ENCODE results near the gene SLC10A1. TPM values are rescaled to one million over a fixed set of nuclear protein-coding genes. Genes with fewer than 3 reads are reported as not detected.

SLC10A1 gene
- total RNA-seq, 4 donors from 2014 or later = not detected

GRCh38 chr14:69841656-69842055, 44.6 kb upstream of the SLC10A1 start:
- Histone ChIP-seq H3K36me3 (no peaks in the 10 kb centered on the region), H3K4me3 (no peak overlapping the region), H3K9me3 (no peaks in the 10 kb centered on the region), H3K27me3 (no peaks in the 10 kb centered on the region), H3K27ac (no peak overlapping the region), H3K4me1 (no peaks in the 10 kb centered on the region)
- intact Hi-C loops (cut with DNase I; ENCODE audit: low total_unique reads) = no loop called here
- TF ChIP-seq CTCF (IDR thresholded peaks at IDR 0.05) = no peak
- TF ChIP-seq POLR2A (IDR thresholded peaks at IDR 0.05) = no peak
- DNase-seq = no peak

GRCh38 chr14:69839661-69840060, 42.6 kb upstream of the SLC10A1 start:
- Histone ChIP-seq H3K4me3 (no peak overlapping the region), H3K27me3 (no peaks in the 10 kb centered on the region), H3K9me3 (no peaks in the 10 kb centered on the region), H3K4me1 (no peaks in the 10 kb centered on the region), H3K36me3 (no peaks in the 10 kb centered on the region), H3K27ac (no peak overlapping the region)
- DNase-seq = no peak
- intact Hi-C loops (cut with DNase I; ENCODE audit: low total_unique reads) = no loop called here
- TF ChIP-seq POLR2A (IDR thresholded peaks at IDR 0.05) (no peak), CTCF (IDR thresholded peaks at IDR 0.05) (no peak)

GRCh38 chr14:69838881-69839416, 41.9 kb upstream of the SLC10A1 start:
- H3K36me3 ChIP-seq = no peaks in the 10 kb centered on the region
- DNase-seq = no peak
- TF ChIP-seq CTCF (IDR thresholded peaks at IDR 0.05) (no peak), POLR2A (IDR thresholded peaks at IDR 0.05) (no peak)
- intact Hi-C loops (cut with DNase I; ENCODE audit: low total_unique reads) = no loop called here
- no peak overlapping the region for H3K4me3 ChIP-seq
- no peaks in the 10 kb centered on the region for H3K4me1 ChIP-seq
- H3K9me3 ChIP-seq = no peaks in the 10 kb centered on the region
- H3K27ac ChIP-seq = no peak overlapping the region
- no peaks in the 10 kb centered on the region for H3K27me3 ChIP-seq

- no peaks in the 10 kb centered on the region for H3K9me3 ChIP-seq
- intact Hi-C loops (cut with DNase I; ENCODE audit: low total_unique reads) = no loop called here
- no peak for DNase-seq
- H3K4me3 ChIP-seq = no peak overlapping the region
- no peaks in the 10 kb centered on the region for H3K27me3 ChIP-seq
- no peak overlapping the region for H3K27ac ChIP-seq
- no peaks in the 10 kb centered on the region for H3K36me3 ChIP-seq
- TF ChIP-seq POLR2A (IDR thresholded peaks at IDR 0.05) (no peak), CTCF (IDR thresholded peaks at IDR 0.05) (no peak)
- no peaks in the 10 kb centered on the region for H3K4me1 ChIP-seq
Observed at GRCh38 chr14:69828879-69829278, 31.8 kb upstream of the SLC10A1 start.

- intact Hi-C loops (cut with DNase I; ENCODE audit: low total_unique reads) = no loop called here
- H3K4me1 ChIP-seq = no peaks in the 10 kb centered on the region
Observed at GRCh38 chr14:69828354-69828753, 31.3 kb upstream of the SLC10A1 start.

More at GRCh38 chr14:69828354-69828753, 31.3 kb upstream of the SLC10A1 start:
- Histone ChIP-seq H3K27ac (no peak overlapping the region), H3K9me3 (no peaks in the 10 kb centered on the region), H3K27me3 (no peaks in the 10 kb centered on the region), H3K4me3 (no peak overlapping the region), H3K36me3 (no peaks in the 10 kb centered on the region)
- no peak for TF ChIP-seq CTCF (IDR thresholded peaks at IDR 0.05)
- no peak for TF ChIP-seq POLR2A (IDR thresholded peaks at IDR 0.05)
- DNase-seq = no peak
